Neural progenitor cell (in vitro differentiated cells): ENCODE data around the gene MRPS21. TPM values are rescaled to one million over a fixed set of nuclear protein-coding genes. Genes with fewer than 3 reads are reported as not detected.

Experiments used
- DNase-seq: peaks from one replicate; pipeline ENCODE4 v3.0.0-alpha.2; 2016; ENCODE audit warnings: low spot score
- H2AFZ ChIP-seq: fragments of 200-600 bp; sonication (generic); replicated peaks from 2 replicates; pipeline ENCODE4 v1.6.1; 2016; ENCODE audit warnings: antibody characterized with exemption
- H3F3A ChIP-seq: fragments of 200-600 bp; sonication (generic); 2 replicates; pipeline ENCODE4 v1.6.1; 2016; ENCODE audit warnings: antibody characterized with exemption, low read depth
- H3K27ac ChIP-seq: fragments of 200-600 bp; sonication (generic); 2 replicates; pipeline ENCODE4 v1.5.1; 2016; ENCODE audit warnings: mild to moderate bottlenecking
- H3K27me3 ChIP-seq: fragments of 200-600 bp; sonication (generic); 2 replicates; pipeline ENCODE4 v1.6.1; 2016; ENCODE audit warnings: mild to moderate bottlenecking, moderate library complexity
- H3K36me3 ChIP-seq: fragments of 200-600 bp; sonication (generic); 2 replicates; pipeline ENCODE4 v1.5.1; 2016
- H3K4me1 ChIP-seq: fragments of 200-600 bp; sonication (generic); 2 replicates; pipeline ENCODE4 v1.6.1; 2016; ENCODE audit warnings: mixed run types
- H3K4me2 ChIP-seq: fragments of 200-600 bp; sonication (generic); 2 replicates; pipeline ENCODE4 v1.6.1; 2016
- H3K4me3 ChIP-seq: fragments of 200-600 bp; sonication (generic); 2 replicates; pipeline ENCODE4 v1.5.1; 2016
- H3K79me2 ChIP-seq: fragments of 200-600 bp; sonication (generic); 2 replicates; pipeline ENCODE4 v1.6.1; 2016; ENCODE audit warnings: low read depth
- H3K9ac ChIP-seq: fragments of 200-600 bp; sonication (generic); 2 replicates; pipeline ENCODE4 v1.6.1; 2016
- H3K9me3 ChIP-seq: fragments of 200-600 bp; sonication (generic); 2 replicates; pipeline ENCODE4 v1.5.1; 2016; ENCODE audit warnings: low read depth
- H4K20me1 ChIP-seq: fragments of 200-600 bp; sonication (generic); 2 replicates; pipeline ENCODE4 v1.6.1; 2016; ENCODE audit warnings: low read depth
- H3K27ac Mint-ChIP-seq: 3 replicates; pipeline ENCODE4 v1.8.0; 2021; ENCODE audit warnings: mixed read lengths
- H3K27me3 Mint-ChIP-seq: 2 replicates; pipeline ENCODE4 v1.8.0; 2022; ENCODE audit warnings: low read depth, mild to moderate bottlenecking, inconsistent platforms, moderate library complexity, mixed read lengths; ENCODE audit not compliant: insufficient read depth
- H3K36me3 Mint-ChIP-seq: 3 replicates; pipeline ENCODE4 v1.8.0; 2021; ENCODE audit warnings: mixed read lengths
- H3K4me1 Mint-ChIP-seq: 3 replicates; pipeline ENCODE4 v1.8.0; 2021; ENCODE audit warnings: mixed read lengths
- H3K4me3 Mint-ChIP-seq: 3 replicates; pipeline ENCODE4 v1.8.0; 2021; ENCODE audit warnings: mild to moderate bottlenecking, moderate library complexity, mixed read lengths
- H3K9me3 Mint-ChIP-seq: 3 replicates; pipeline ENCODE4 v1.8.0; 2020; ENCODE audit warnings: mixed read lengths
- EZH2 ChIP-seq: fragments of 200-600 bp; sonication (generic); IDR thresholded peaks from 2 replicates; pipeline ENCODE4 v1.6.1; 2017; ENCODE audit warnings: antibody characterized with exemption, mild to moderate bottlenecking, moderate library complexity
- EZH2phosphoT487 ChIP-seq: fragments of 200-600 bp; sonication (generic); IDR thresholded peaks from 2 replicates; pipeline ENCODE4 v1.6.1; 2017; ENCODE audit warnings: antibody characterized with exemption
- total RNA-seq: library from RNA; depleted of rRNA; stranded (reverse); fragments of >200 nt; gene quantifications from 2 replicates; pipeline ENCODE4 v1.2.3, GENCODE V29; 2015; ENCODE audit warnings: low replicate concordance
- TF ChIP-seq, protein P1 (sequence below): fragments of 200-600 bp; sonication (generic); IDR thresholded peaks from 2 replicates; pipeline ENCODE4 v1.5.1; 2017; ENCODE audit warnings: antibody characterized with exemption, mild to moderate bottlenecking

MRPS21 gene
- total RNA-seq, 1 donor from 2014 or later = 75.1 TPM

DNA sequence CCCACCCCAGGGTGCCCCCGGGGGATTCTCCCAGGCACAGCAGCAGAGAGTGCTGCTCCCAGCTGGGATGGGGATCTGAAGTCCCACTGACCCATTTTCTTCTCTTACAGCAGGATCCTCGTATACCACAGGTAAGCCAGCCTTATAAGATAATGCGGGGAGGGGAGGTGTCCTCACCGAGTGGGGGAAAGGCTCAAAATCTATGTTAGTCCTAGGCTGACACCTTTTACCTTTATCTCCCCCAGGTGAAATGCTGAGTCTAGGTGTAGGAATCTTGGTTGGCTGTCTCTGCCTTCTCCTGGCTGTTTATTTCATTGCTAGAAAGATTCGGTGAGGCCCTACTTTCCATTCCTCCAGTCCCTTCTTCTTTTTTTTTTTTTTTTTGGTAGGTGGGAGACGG is 30.1 kb upstream of the MRPS21 start:
- Histone ChIP-seq H3K4me2 (no peak overlapping the region), H2AFZ (no peak overlapping the region), H3K27ac (no peak overlapping the region), H3K9ac (no peak overlapping the region), H3K27me3 (no peaks in the 10 kb centered on the region), H3K9me3 (no peaks in the 10 kb centered on the region), H3K79me2 (peaks cover 54% of the 10 kb centered on the region), H4K20me1 (peaks cover 3% of the 10 kb centered on the region), H3K4me1 (peaks cover 23% of the 10 kb centered on the region), H3F3A (peaks cover 41% of the 10 kb centered on the region), H3K36me3 (no peaks in the 10 kb centered on the region), H3K4me3 (no peak overlapping the region)
- Mint-ChIP-seq H3K36me3 (peaks cover 20% of the 10 kb centered on the region), H3K27me3 (peaks cover 6% of the 10 kb centered on the region), H3K27ac (no peak overlapping the region), H3K4me3 (no peak overlapping the region), H3K9me3 (no peaks in the 10 kb centered on the region), H3K4me1 (peaks cover 42% of the 10 kb centered on the region)
- no peak for DNase-seq
- TF ChIP-seq EZH2phosphoT487 (no peak), EZH2 (no peak)
- TF ChIP-seq, protein P1, sequence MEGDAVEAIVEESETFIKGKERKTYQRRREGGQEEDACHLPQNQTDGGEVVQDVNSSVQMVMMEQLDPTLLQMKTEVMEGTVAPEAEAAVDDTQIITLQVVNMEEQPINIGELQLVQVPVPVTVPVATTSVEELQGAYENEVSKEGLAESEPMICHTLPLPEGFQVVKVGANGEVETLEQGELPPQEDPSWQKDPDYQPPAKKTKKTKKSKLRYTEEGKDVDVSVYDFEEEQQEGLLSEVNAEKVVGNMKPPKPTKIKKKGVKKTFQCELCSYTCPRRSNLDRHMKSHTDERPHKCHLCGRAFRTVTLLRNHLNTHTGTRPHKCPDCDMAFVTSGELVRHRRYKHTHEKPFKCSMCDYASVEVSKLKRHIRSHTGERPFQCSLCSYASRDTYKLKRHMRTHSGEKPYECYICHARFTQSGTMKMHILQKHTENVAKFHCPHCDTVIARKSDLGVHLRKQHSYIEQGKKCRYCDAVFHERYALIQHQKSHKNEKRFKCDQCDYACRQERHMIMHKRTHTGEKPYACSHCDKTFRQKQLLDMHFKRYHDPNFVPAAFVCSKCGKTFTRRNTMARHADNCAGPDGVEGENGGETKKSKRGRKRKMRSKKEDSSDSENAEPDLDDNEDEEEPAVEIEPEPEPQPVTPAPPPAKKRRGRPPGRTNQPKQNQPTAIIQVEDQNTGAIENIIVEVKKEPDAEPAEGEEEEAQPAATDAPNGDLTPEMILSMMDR = no peak

DNA sequence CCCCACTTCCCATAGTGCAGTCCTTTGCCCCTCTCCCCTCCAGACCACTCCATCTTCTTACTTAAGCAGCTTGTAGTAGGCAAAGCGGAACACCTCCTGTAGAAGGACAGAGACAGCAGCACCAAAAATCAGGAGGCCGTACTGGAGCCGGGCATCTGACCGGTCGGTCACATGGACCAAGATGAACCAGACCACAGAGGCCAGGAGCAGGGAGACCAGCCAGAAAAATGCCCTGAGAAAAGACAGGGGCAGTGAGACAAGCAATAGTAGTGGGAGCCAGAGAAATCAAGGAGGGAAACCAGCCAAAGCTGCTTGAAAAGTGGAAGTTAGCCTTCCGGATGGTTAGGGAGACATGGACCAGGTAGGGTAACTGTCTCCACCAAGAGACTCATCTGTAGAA is 25.8 kb upstream of the MRPS21 start:
- Histone ChIP-seq H3K4me3 (peak overlapping the region; percentile 81), H3K27ac (no peak overlapping the region), H3K9me3 (no peaks in the 10 kb centered on the region), H2AFZ (no peak overlapping the region), H4K20me1 (peaks cover 3% of the 10 kb centered on the region), H3K27me3 (no peaks in the 10 kb centered on the region), H3K9ac (peak overlapping the region; percentile 89), H3K4me2 (peak overlapping the region; percentile 98), H3K36me3 (no peaks in the 10 kb centered on the region), H3F3A (peaks cover 37% of the 10 kb centered on the region), H3K79me2 (peaks cover 24% of the 10 kb centered on the region), H3K4me1 (peaks cover 18% of the 10 kb centered on the region)
- Mint-ChIP-seq H3K4me3 (peak overlapping the region; percentile 95), H3K27me3 (peaks cover 4% of the 10 kb centered on the region), H3K27ac (peak overlapping the region; percentile 79), H3K36me3 (peaks cover 8% of the 10 kb centered on the region), H3K9me3 (no peaks in the 10 kb centered on the region), H3K4me1 (peaks cover 45% of the 10 kb centered on the region)
- TF ChIP-seq EZH2 = no peak
- TF ChIP-seq, protein P1 = no peak
- no peak for DNase-seq

DNA sequence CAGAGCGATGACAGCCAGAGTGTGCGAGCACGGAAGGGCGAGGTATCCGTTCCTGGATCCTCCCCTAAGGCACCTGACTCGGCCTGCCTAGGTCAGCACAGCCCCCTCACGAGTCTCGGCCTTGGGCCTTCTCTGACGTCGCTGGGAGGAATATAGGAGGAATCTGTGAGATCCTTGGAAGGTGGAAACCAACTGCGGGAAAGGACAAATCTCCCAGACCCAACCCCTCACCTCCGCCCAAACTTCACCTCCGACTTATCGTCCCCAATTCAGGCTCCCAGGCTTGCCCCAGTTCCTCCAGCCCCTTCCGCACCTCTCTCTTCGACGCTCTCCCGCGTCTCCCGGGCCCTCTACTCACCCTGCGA is 25.3 kb upstream of the MRPS21 start:
- Histone ChIP-seq H3F3A (peaks cover 33% of the 10 kb centered on the region), H3K27me3 (no peaks in the 10 kb centered on the region), H3K27ac (no peak overlapping the region), H3K9me3 (no peaks in the 10 kb centered on the region), H2AFZ (no peak overlapping the region), H3K79me2 (peaks cover 29% of the 10 kb centered on the region), H3K9ac (peak overlapping the region; percentile 89), H3K4me3 (peak overlapping the region; percentile 81), H4K20me1 (peaks cover 3% of the 10 kb centered on the region), H3K36me3 (no peaks in the 10 kb centered on the region), H3K4me1 (peaks cover 22% of the 10 kb centered on the region), H3K4me2 (peak overlapping the region; percentile 98)
- H3K27ac Mint-ChIP-seq = peak overlapping the region; percentile 79
- TF ChIP-seq, protein P1 = no peak
- peaks cover 4% of the 10 kb centered on the region for H3K27me3 Mint-ChIP-seq
- no peaks in the 10 kb centered on the region for H3K9me3 Mint-ChIP-seq
- H3K4me1 Mint-ChIP-seq = peaks cover 49% of the 10 kb centered on the region
- H3K4me3 Mint-ChIP-seq = peak overlapping the region; percentile 95
- H3K36me3 Mint-ChIP-seq = peaks cover 8% of the 10 kb centered on the region
- DNase-seq = peak; percentile 40
